ENCODE measurements around the gene LRMDA. TPM values are rescaled to one million over a fixed set of nuclear protein-coding genes. Genes with fewer than 3 reads are reported as not detected.

LRMDA gene
- total and polyA plus RNA-seq, 2 of the 13 experiments (the other 11 are each of a cell fraction or from before 2014, with no cell fraction given) = 13.4 to 22.0 TPM

DNA sequence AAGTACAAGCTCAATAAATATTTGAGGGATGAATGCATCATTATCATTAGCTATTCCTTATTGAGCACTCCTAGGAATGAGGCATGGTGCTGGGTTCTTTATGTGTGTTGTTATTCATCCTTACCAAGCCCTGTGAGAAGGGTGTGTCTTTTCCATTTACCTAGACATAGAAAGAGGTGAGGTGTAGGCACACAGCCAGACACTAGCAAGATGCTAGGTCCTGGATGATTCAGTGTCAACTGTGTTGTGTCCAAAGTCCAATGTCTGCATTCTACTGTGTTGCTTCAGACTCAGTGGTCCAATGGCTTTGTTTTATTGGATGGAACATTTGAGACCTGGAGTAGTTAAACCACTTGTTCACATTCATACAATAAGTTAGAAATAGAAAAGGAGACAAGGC lies 605.5 kb downstream of the LRMDA start (continued):
- TF ChIP-seq SOX6 (IDR thresholded peaks at IDR 0.05) (no peak), SOX6 (CRISPR knock-in tag; IDR thresholded peaks at IDR 0.05) (peak; percentile 31), SKIL (CRISPR knock-in tag; IDR thresholded peaks at IDR 0.05; ENCODE audit: borderline replicate concordance) (peak; percentile 25; the same call in 1 of the 2 replicates), MED1 (CRISPR knock-in tag; IDR thresholded peaks at IDR 0.05) (0 out of 2 replicates have a peak, but pooled peaks have one; percentile 35), ZSCAN5A (CRISPR knock-in tag; IDR thresholded peaks at IDR 0.05; ENCODE audit: borderline replicate concordance) (no peak), ZNF616 (CRISPR knock-in tag; IDR thresholded peaks at IDR 0.05; ENCODE audit: low read depth) (no peak), MXI1 (IDR thresholded peaks at IDR 0.05; ENCODE audit: borderline replicate concordance, low read depth, low read length) (no peak), DZIP1 (CRISPR knock-in tag; IDR thresholded peaks at IDR 0.05) (no peak), FOXK1 (CRISPR knock-in tag; IDR thresholded peaks at IDR 0.05; ENCODE audit: borderline replicate concordance, low read depth) (0 out of 2 replicates have a peak, but pooled peaks have one; percentile 22), ZNF468 (CRISPR knock-in tag; IDR thresholded peaks at IDR 0.05) (no peak), RARA (CRISPR knock-in tag; IDR thresholded peaks at IDR 0.05) (peak; percentile 68), ZNF644 (CRISPR knock-in tag; IDR thresholded peaks at IDR 0.05; ENCODE audit: low read depth) (peak; percentile 78), ZBTB38 (CRISPR knock-in tag; IDR thresholded peaks at IDR 0.05) (no peak), GATAD2A (CRISPR knock-in tag; IDR thresholded peaks at IDR 0.05) (peak; percentile 80), BCL6 (CRISPR knock-in tag; IDR thresholded peaks at IDR 0.05) (peak; percentile 62), FOXA1 (IDR thresholded peaks at IDR 0.05) (no peak), FOXA1 (CRISPR knock-in tag; IDR thresholded peaks at IDR 0.05) (peak; percentile 52), ZNF782 (CRISPR knock-in tag; IDR thresholded peaks at IDR 0.05; ENCODE audit: borderline replicate concordance) (no peak)
- TF ChIP-seq, protein P1, sequence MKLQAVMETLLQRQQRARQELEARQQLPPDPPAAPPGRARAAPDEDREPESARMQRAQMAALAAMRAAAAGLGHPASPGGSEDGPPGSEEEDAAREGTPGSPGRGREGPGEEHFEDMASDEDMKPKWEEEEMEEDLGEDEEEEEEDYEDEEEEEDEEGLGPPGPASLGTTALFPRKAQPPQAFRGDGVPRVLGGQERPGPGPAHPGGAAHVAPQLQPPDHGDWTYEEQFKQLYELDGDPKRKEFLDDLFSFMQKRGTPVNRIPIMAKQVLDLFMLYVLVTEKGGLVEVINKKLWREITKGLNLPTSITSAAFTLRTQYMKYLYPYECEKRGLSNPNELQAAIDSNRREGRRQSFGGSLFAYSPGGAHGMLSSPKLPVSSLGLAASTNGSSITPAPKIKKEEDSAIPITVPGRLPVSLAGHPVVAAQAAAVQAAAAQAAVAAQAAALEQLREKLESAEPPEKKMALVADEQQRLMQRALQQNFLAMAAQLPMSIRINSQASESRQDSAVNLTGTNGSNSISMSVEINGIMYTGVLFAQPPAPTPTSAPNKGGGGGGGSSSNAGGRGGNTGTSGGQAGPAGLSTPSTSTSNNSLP (IDR thresholded peaks at IDR 0.05; ENCODE audit: low read depth, low read length) = 0 out of 2 replicates have a peak, but pooled peaks have one; percentile 4
- TF ChIP-seq, protein P2, sequence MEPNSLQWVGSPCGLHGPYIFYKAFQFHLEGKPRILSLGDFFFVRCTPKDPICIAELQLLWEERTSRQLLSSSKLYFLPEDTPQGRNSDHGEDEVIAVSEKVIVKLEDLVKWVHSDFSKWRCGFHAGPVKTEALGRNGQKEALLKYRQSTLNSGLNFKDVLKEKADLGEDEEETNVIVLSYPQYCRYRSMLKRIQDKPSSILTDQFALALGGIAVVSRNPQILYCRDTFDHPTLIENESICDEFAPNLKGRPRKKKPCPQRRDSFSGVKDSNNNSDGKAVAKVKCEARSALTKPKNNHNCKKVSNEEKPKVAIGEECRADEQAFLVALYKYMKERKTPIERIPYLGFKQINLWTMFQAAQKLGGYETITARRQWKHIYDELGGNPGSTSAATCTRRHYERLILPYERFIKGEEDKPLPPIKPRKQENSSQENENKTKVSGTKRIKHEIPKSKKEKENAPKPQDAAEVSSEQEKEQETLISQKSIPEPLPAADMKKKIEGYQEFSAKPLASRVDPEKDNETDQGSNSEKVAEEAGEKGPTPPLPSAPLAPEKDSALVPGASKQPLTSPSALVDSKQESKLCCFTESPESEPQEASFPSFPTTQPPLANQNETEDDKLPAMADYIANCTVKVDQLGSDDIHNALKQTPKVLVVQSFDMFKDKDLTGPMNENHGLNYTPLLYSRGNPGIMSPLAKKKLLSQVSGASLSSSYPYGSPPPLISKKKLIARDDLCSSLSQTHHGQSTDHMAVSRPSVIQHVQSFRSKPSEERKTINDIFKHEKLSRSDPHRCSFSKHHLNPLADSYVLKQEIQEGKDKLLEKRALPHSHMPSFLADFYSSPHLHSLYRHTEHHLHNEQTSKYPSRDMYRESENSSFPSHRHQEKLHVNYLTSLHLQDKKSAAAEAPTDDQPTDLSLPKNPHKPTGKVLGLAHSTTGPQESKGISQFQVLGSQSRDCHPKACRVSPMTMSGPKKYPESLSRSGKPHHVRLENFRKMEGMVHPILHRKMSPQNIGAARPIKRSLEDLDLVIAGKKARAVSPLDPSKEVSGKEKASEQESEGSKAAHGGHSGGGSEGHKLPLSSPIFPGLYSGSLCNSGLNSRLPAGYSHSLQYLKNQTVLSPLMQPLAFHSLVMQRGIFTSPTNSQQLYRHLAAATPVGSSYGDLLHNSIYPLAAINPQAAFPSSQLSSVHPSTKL (CRISPR knock-in tag; IDR thresholded peaks at IDR 0.05) = peak; percentile 84

Data from HepG2 (cell line).